Testis (tissue), 3 donors: ENCODE results near the gene TBX20. TPM values are rescaled to one million over a fixed set of nuclear protein-coding genes. Genes with fewer than 3 reads are reported as not detected.

Experiments
- DNase-seq: peaks from one replicate; pipeline ENCODE4 v3.0.0-alpha.2; 2019
- H3K27ac ChIP-seq, 2 donors: fragments of 200-600 bp; sonication (generic); one replicate each; pipeline ENCODE4 v1.5.1; 2019
- H3K27me3 ChIP-seq: fragments of 200-600 bp; sonication (generic); one replicate; pipeline ENCODE4 v1.5.1; 2019
- H3K36me3 ChIP-seq: fragments of 200-600 bp; sonication (generic); one replicate; pipeline ENCODE4 v1.5.1; 2017; ENCODE audit warnings: low read depth; ENCODE audit errors: missing control alignments
- H3K4me1 ChIP-seq: fragments of 200-600 bp; sonication (generic); one replicate; pipeline ENCODE4 v1.5.1; 2019
- H3K4me3 ChIP-seq, 2 donors: fragments of 200-600 bp; sonication (generic); one replicate each; pipeline ENCODE4 v1.5.1; 2017 to 2019
- H3K9me3 ChIP-seq: fragments of 200-600 bp; sonication (generic); one replicate; pipeline ENCODE4 v1.5.1; 2017
- POLR2A ChIP-seq: fragments of 450-650 bp; IDR thresholded peaks from one replicate; pipeline ENCODE4 v1.6.1; 2017; ENCODE audit warnings: antibody characterized with exemption, mild to moderate bottlenecking, moderate library complexity
- WGBS, 2 donors: methylation state at CpG; one replicate each; pipeline ENCODE4 v1.1.5; 2018; 5-methylcytosine and 5-hydroxymethylcytosine counted together
- intact Hi-C: fragments of 100-400 bp; cut with DNase I; formaldehyde crosslinking; loops from one replicate; pipeline ENCODE4 v1.15.1; 2023; ENCODE audit warnings: low total_unique reads
- polyA plus RNA-seq: library from polyadenylated mRNA; stranded (reverse); fragments of 350-450 nt; fragmentation: Illumina TruSeq; extraction: RNeasy Lipid Tissue Mini Kit (QIAGEN cat#74804); gene quantifications from one replicate; pipeline ENCODE4 v1.2.3, GENCODE V29; 2014; ENCODE audit warnings: low read depth, low replicate concordance; ENCODE audit not compliant: insufficient read depth
- total RNA-seq, 2 donors: library from RNA; depleted of rRNA; stranded (reverse); fragments of >200 nt; gene quantifications; one replicate each; pipeline ENCODE4 v1.2.3, GENCODE V29; 2016
- TF ChIP-seq, protein P1 (sequence below), 3 experiments: fragments of 450-650 bp in 2 of 3; fragments of 200-600 bp in 1 of 3; sonication (generic) in 1 of 3; IDR thresholded peaks; one replicate each; pipeline ENCODE4 v1.5.1; 2016 to 2019; ENCODE audit warnings: antibody characterized with exemption in 3 of 3, mild to moderate bottlenecking in 2 of 3, moderate library complexity in 1 of 3

TBX20 gene
- total and polyA plus RNA-seq, 3 donors from 2014 or later, result 0.63 to 3.8 (median 2.8) TPM

DNA sequence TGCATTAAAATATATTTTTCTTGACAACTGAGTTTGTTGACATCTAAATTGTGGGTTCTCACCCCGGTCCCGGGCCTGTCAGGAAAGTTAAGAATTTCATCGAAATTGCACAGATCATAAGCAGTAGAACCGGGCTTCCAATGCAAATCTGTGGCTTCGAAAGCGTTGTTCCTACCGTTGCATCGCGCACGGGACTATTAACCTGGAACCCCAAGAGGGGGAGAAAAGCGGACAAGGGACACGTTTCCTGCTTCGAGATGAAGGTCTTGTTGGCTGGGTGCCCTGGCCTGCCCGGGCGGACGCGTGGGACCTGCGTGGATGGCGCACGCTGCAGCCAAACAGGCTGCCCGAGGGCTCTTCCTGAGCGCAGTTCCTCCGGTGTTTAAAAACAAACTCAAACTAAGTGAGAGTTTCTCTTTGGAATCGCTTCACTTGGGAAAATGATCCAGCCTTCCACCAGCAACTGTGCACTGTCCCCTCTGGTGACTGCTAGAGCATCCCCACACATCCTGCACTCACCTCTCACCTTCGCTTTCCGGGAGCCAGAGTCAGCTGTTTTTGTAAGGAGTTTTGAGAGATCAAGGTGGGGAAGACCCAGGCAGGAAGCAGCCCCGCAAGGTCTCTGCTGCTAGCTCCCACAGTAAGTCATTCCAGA is 5.1 kb upstream of the TBX20 start:
- Histone ChIP-seq H3K4me3 (no peak overlapping the region), H3K27me3 (no peaks in the 10 kb centered on the region), H3K36me3 (no peaks in the 10 kb centered on the region), H3K4me1 (no peaks in the 10 kb centered on the region), H3K9me3 (no peaks in the 10 kb centered on the region), H3K27ac (no peak overlapping the region)
- no peak for DNase-seq
- 20 to 28% methylated on average over 16 to 27 of the region's 27 CpGs for WGBS, 2 donors
- intact Hi-C loops, result no loop called here
- no peak for TF ChIP-seq POLR2A

DNA sequence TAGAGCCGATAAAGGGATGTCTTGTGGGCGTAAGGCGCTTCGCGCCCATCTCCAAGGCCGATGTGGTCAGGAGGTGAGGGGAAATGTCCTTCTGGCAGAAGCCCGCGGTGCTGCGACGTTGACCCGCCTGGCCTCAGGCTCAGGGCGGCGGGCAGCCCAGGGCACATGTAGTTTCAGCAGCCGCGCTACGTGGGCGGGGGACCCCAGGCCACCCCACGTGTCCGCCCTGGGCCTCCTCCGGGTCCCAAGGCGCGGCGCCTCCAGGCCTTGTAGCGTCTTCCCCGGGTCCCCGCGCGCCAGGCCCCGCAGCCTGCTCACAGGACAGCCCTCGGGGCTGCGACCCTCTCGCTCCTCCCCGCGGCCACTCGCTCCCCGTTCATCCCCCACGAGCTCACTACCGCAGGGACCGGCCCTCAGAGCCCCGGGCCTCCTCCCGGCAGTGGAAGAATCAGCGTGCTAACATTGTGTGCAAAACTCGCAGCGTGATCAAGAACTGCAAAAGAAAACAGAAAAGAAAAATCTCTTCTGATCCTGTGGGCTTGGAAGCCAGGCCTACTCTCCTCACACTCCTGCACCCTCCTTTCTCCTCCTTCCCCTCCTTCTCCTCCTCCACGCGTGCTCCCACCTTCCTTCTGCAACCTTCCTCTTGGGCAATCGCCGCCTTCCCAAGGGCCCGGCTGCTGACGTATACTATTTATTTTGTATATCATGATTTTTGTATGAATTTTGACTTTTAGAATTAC is 4.4 kb upstream of the TBX20 start:
- no peak for TF ChIP-seq POLR2A
- TF ChIP-seq, protein P1, sequence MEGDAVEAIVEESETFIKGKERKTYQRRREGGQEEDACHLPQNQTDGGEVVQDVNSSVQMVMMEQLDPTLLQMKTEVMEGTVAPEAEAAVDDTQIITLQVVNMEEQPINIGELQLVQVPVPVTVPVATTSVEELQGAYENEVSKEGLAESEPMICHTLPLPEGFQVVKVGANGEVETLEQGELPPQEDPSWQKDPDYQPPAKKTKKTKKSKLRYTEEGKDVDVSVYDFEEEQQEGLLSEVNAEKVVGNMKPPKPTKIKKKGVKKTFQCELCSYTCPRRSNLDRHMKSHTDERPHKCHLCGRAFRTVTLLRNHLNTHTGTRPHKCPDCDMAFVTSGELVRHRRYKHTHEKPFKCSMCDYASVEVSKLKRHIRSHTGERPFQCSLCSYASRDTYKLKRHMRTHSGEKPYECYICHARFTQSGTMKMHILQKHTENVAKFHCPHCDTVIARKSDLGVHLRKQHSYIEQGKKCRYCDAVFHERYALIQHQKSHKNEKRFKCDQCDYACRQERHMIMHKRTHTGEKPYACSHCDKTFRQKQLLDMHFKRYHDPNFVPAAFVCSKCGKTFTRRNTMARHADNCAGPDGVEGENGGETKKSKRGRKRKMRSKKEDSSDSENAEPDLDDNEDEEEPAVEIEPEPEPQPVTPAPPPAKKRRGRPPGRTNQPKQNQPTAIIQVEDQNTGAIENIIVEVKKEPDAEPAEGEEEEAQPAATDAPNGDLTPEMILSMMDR (IDR thresholded peaks at IDR 0.05), result no peak
- no peaks in the 10 kb centered on the region for H3K27me3 ChIP-seq
- no peak overlapping the region for H3K27ac ChIP-seq
- no peaks in the 10 kb centered on the region for H3K4me1 ChIP-seq
- no peaks in the 10 kb centered on the region for H3K36me3 ChIP-seq
- no peak for DNase-seq
- intact Hi-C loops, result no loop called here
- WGBS, 2 donors, result 14 to 18% methylated on average over 25 to 50 of the region's 50 CpGs
- H3K9me3 ChIP-seq, result no peaks in the 10 kb centered on the region
- H3K4me3 ChIP-seq, result peak overlapping the region; percentile 12 to 38

DNA sequence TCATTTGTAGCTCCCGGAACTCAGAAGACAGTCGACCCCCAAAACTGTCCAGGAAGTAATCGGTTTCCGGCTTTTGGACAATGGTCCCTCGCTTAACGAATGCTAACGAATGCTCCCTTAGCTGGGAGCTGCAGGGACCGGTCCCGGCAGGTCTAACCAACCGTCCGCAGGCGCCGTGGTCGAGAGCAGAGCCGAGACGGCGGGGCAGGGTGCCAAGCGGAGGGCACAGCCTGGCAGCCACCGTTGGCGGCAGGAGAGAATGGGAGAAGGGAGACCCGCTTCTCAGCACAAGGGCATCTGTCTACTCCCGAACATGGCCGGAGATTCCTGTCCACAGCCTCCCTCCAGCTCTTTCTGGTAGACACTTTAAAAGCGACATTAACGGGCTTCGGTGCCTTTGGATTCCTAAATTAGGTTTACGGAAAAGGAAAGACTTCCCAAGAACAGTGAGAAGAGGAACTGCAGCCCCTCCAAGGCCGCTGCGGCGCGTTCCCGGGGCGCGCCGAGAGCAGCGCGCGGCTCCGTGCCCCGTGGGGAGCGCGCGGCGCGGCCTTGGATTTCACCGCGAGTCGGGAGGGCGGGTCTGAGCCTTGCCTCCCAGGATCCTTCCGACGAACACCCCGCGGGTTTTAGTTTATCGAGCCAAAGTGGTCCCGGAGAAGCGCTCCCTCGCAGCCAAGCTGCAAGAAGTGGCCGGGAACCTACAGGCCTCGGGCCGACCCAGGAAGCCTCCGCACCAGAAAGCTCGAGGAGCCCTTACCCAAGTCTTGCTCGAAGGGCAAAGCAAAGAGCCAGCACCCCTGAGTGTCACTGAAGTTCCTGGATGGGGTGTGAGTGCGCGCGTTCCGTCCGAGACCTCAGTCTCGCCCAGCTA is 3.6 kb upstream of the TBX20 start:
- Histone ChIP-seq H3K9me3 (no peaks in the 10 kb centered on the region), H3K4me1 (no peaks in the 10 kb centered on the region), H3K36me3 (no peaks in the 10 kb centered on the region), H3K27me3 (no peaks in the 10 kb centered on the region), H3K4me3 (peak overlapping the region; percentile 12 to 38), H3K27ac (no peak overlapping the region)
- TF ChIP-seq POLR2A, result no peak
- intact Hi-C loops, result no loop called here
- DNase-seq, result peak; percentile 19
- WGBS, 2 donors, result 2% methylated on average over 27 to 66 of the region's 69 CpGs

DNA sequence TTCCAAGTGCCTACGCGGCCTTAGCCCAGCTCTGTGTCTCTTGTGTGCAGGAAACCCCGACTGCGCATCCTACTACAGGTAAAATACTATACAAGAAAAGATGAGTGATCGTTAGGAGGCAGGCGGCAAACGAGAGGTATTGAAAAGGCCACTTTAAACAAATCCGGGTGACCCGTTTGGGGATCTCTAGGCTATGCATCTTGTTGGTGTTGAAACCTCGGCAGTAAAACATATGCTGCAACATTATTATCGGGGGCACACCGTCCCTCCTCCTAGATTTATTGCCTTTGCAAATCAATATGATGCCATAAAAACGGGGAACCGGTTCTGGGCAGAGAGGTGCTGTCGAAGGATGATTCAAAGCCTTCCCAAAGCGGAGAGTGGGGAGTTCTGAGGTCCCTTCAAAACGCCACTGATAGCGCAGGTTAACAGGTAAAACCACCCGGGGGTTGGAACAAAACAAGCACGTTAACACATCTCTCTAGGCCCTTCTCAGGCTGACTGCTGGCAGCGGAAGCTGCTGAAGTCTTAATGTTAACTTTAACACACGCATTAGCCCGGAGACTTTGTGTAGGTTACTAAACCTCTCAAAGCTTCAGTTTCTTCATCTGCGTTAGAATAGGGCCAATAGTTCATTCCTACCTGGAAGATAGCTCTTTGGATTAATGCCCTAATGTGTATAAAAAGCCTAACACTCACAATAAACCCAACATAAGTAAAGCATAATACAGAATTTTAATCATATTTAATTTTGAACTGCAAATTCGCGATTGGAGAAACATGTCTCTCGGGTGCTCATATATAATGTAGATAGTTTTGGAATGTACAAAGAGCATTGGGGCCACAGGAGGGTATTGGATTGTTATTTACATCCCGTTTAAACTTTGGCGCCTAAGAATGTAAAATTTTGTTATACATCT is 2.6 kb upstream of the TBX20 start:
- WGBS, 2 donors, result 8 to 9% methylated on average over 29 of the region's 29 CpGs
- no peaks in the 10 kb centered on the region for H3K36me3 ChIP-seq
- no peaks in the 10 kb centered on the region for H3K4me1 ChIP-seq
- DNase-seq, result no peak
- no peak for TF ChIP-seq POLR2A
- TF ChIP-seq, protein P1 (IDR thresholded peaks at IDR 0.05), result no peak
- H3K4me3 ChIP-seq, result peak overlapping the region in 1 of 2 donors; percentile 38
- no peaks in the 10 kb centered on the region for H3K9me3 ChIP-seq
- H3K27ac ChIP-seq, result no peak overlapping the region
- intact Hi-C loops, result no loop called here
- H3K27me3 ChIP-seq, result no peaks in the 10 kb centered on the region

DNA sequence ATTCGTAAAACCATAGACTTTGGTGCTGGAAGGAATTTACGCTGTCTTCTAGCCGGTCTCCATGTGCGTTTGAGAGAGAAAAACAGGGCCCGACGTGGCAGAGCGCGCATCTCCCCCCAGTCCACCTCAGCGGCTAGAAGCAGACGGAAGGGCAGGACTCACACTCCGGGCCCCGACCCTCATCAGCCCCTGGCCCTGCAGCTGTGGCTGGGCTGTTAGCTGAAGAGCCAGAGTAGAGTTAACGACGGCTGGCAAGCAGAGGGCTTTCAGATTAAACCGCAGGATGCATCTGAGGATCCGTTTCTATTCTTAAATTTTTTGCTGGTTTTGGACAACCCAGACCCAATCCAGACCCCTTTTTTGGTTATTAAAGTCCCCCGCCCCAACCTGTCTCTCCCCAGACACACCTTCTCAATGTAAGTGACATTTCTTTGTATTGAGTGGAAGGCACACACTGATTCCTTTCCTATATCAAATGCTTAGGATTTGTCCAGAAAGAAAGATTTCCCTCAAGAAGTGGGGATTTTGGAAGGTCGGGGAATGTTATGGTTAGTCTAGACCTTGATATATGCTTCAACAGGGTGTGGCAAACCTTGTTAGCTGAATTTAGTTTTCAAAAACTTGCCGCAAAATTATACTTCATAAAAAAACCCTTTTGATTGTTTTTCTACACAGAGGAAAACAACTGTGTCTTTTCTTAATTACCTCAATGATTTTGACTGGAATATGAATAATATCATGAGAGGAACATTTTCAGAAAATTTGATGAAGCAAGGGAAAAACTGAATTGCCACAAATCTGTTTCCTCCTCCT is 1.7 kb upstream of the TBX20 start:
- H3K27ac ChIP-seq, result no peak overlapping the region
- H3K4me3 ChIP-seq, result no peak overlapping the region
- 5 to 9% methylated on average over 19 of the region's 19 CpGs for WGBS, 2 donors
- intact Hi-C loops, result no loop called here
- H3K9me3 ChIP-seq, result no peaks in the 10 kb centered on the region
- H3K4me1 ChIP-seq, result no peaks in the 10 kb centered on the region
- H3K27me3 ChIP-seq, result no peaks in the 10 kb centered on the region
- no peaks in the 10 kb centered on the region for H3K36me3 ChIP-seq
- no peak for TF ChIP-seq POLR2A
- TF ChIP-seq, protein P1 (IDR thresholded peaks at IDR 0.05), result no peak
- DNase-seq, result no peak
